Ammon's horn (tissue), 1 donor: ENCODE measurements around the gene HOXD9.

ENCODE experiments used
- DNase-seq: peaks from one replicate; pipeline ENCODE4 v3.0.0-alpha.2; 2016; ENCODE audit warnings: low spot score

HOXD9 gene

GRCh38 chr2:176122683-176123410 is at the start of gene HOXD9:
Gene HOXD9, plus strand, starts transcription at chr2:176122719. Its CDS starts 50 bp downstream, at chr2:176122769.
- DNase-seq = no peak

- DNase-seq = no peak
Observed at GRCh38 chr2:176072951-176073904, 49.3 kb upstream of the HOXD9 start.

- DNase-seq = no peak
Observed at GRCh38 chr2:176074919-176075425, 47.5 kb upstream of the HOXD9 start.

- no peak for DNase-seq
Observed at GRCh38 chr2:176075481-176075880, 47.0 kb upstream of the HOXD9 start.

- no peak for DNase-seq
Observed at GRCh38 chr2:176076063-176076462, 46.5 kb upstream of the HOXD9 start.

- no peak for DNase-seq
Observed at GRCh38 chr2:176076796-176077195, 45.7 kb upstream of the HOXD9 start.

- no peak for DNase-seq
Observed at GRCh38 chr2:176078541-176079284, 43.8 kb upstream of the HOXD9 start.

- DNase-seq = no peak
Observed at GRCh38 chr2:176079285-176079830, 43.2 kb upstream of the HOXD9 start.

- no peak for DNase-seq
Observed at GRCh38 chr2:176079831-176080539, 42.5 kb upstream of the HOXD9 start.

- no peak for DNase-seq
Observed at GRCh38 chr2:176080540-176081375, 41.8 kb upstream of the HOXD9 start.

GRCh38 chr2:176081376-176081836 is 41.1 kb upstream of the HOXD9 start:
- DNase-seq = no peak

GRCh38 chr2:176081837-176082524 is 40.5 kb upstream of the HOXD9 start:
- DNase-seq = no peak

- DNase-seq = no peak
Observed at GRCh38 chr2:176082525-176082823, 40.0 kb upstream of the HOXD9 start.

GRCh38 chr2:176082824-176083751 is 39.4 kb upstream of the HOXD9 start:
- no peak for DNase-seq

- DNase-seq = no peak
Observed at GRCh38 chr2:176083796-176084261, 38.7 kb upstream of the HOXD9 start, which contains the start of gene EVX2. Gene EVX2, minus strand, starts transcription at chr2:176083962. Its CDS starts 186 bp downstream, at chr2:176083776.

- no peak for DNase-seq
Observed at GRCh38 chr2:176084611-176085119, 37.9 kb upstream of the HOXD9 start.

GRCh38 chr2:176085120-176085788 is 37.3 kb upstream of the HOXD9 start:
- no peak for DNase-seq
